Gastrocnemius medialis (tissue), 4 donors: ENCODE results near the gene PROZ. TPM values are rescaled to one million over a fixed set of nuclear protein-coding genes. Genes with fewer than 3 reads are reported as not detected.

Source experiments
- ATAC-seq, 2 donors: fragments of 150-250 bp; one replicate each; pipeline ENCODE4 v1.9.1; 2016
- DNase-seq, 2 donors: peaks; one replicate each; pipeline ENCODE4 v3.0.0-alpha.2; 2019
- H3K27ac ChIP-seq, 4 donors: fragments of 200-600 bp; sonication (generic); 1 replicate in 1 of 4; 2 replicates in 3 of 4; pipeline ENCODE4 v1.5.1; 2016 to 2018; ENCODE audit warnings: mild to moderate bottlenecking in 2 of 4, moderate library complexity in 1 of 4
- H3K27me3 ChIP-seq, 3 donors: fragments of 200-600 bp; sonication (generic) in 2 of 3; 1 replicate in 1 of 3; 2 replicates in 2 of 3; pipeline versions ENCODE4 v1.5.1 to v1.6.0; 2016 to 2019; ENCODE audit warnings: mild to moderate bottlenecking in 1 of 3, moderate library complexity in 1 of 3
- H3K36me3 ChIP-seq, 2 donors: fragments of 200-600 bp; sonication (generic) in 1 of 2; one replicate each; pipeline ENCODE4 v1.5.1; 2017 to 2018
- H3K4me1 ChIP-seq, 2 donors: fragments of 200-600 bp; sonication (generic) in 1 of 2; one replicate each; pipeline ENCODE4 v1.5.1; 2016 to 2017; ENCODE audit warnings: mild to moderate bottlenecking in 2 of 2
- H3K4me3 ChIP-seq, 4 donors: fragments of 200-600 bp; sonication (generic) in 3 of 4; 1 replicate in 1 of 4; 2 replicates in 3 of 4; pipeline ENCODE4 v1.5.1; 2016 to 2019; ENCODE audit warnings: mild to moderate bottlenecking in 2 of 4
- H3K9me3 ChIP-seq, 3 donors: fragments of 200-600 bp; sonication (generic) in 2 of 3; 1 replicate in 1 of 3; 2 replicates in 2 of 3; pipeline ENCODE4 v1.5.1; 2016 to 2019
- POLR2A ChIP-seq, 2 donors: fragments of 450-650 bp; IDR thresholded peaks; one replicate each; pipeline ENCODE4 v1.6.1; 2017; ENCODE audit warnings: antibody characterized with exemption in 2 of 2, mild to moderate bottlenecking in 2 of 2, moderate library complexity in 2 of 2
- in situ Hi-C, 4 donors: fragments of 200-750 bp; cut with MboI; loops; one replicate each; pipeline versions ENCODE4 v1.15.0 to v1.8.0; 2017; ENCODE audit warnings: low sequenced_read_pairs in 4 of 4
- intact Hi-C: fragments of 100-400 bp; cut with DNase I; formaldehyde crosslinking; loops from one replicate; pipeline ENCODE4 v1.15.1; 2023; ENCODE audit warnings: low total_unique reads
- total RNA-seq, 4 donors: library from RNA; depleted of rRNA; stranded (reverse); fragments of >200 nt; gene quantifications; one replicate each; pipeline versions ENCODE4 v1.1.0 to v1.2.3, GENCODE V29; 2016
- TF ChIP-seq, protein P1 (sequence below), 5 experiments: fragments of 450-650 bp in 3 of 5; fragments of 200-600 bp in 2 of 5; sonication (generic) in 2 of 5; IDR thresholded peaks in 4 of 5; conservative IDR thresholded peaks in 1 of 5; 1 replicate in 4 of 5; 2 replicates in 1 of 5; pipeline ENCODE4 v1.5.1; 2016 to 2019; ENCODE audit warnings: antibody characterized with exemption in 5 of 5, mild to moderate bottlenecking in 3 of 5, moderate library complexity in 3 of 5

PROZ gene
- total RNA-seq, 4 donors from 2014 or later, result not detected

DNA sequence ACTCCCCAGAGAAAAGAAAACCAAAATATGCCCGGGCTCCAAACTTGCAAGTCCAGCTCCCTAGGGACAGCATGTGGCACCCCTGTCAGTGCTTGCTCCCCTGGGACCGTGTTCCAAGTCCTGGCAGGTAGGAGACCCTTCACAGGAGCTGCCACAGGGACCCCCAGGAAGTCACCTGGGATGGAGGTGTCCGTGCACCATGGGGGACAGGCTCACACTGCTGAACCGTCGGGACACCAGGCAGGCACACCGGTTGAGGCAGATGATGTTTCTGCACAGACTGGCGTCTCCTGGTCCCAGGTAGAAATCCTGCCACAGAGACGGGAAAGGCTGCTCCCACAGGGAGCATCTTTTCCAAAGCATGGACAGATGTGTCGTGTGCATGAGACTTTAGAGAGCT, 11.7 kb upstream of the PROZ start:
- Histone ChIP-seq H3K36me3 (no peaks in the 10 kb centered on the region), H3K4me1 (no peaks in the 10 kb centered on the region), H3K9me3 (no peaks in the 10 kb centered on the region), H3K4me3 (no peak overlapping the region), H3K27me3 (no peaks in the 10 kb centered on the region), H3K27ac (no peak overlapping the region)
- in situ Hi-C loops (no loop called here), intact Hi-C loops (no loop called here)
- DNase-seq (no peak), ATAC-seq (no peak)
- TF ChIP-seq, protein P1, sequence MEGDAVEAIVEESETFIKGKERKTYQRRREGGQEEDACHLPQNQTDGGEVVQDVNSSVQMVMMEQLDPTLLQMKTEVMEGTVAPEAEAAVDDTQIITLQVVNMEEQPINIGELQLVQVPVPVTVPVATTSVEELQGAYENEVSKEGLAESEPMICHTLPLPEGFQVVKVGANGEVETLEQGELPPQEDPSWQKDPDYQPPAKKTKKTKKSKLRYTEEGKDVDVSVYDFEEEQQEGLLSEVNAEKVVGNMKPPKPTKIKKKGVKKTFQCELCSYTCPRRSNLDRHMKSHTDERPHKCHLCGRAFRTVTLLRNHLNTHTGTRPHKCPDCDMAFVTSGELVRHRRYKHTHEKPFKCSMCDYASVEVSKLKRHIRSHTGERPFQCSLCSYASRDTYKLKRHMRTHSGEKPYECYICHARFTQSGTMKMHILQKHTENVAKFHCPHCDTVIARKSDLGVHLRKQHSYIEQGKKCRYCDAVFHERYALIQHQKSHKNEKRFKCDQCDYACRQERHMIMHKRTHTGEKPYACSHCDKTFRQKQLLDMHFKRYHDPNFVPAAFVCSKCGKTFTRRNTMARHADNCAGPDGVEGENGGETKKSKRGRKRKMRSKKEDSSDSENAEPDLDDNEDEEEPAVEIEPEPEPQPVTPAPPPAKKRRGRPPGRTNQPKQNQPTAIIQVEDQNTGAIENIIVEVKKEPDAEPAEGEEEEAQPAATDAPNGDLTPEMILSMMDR (IDR thresholded peaks at IDR 0.05 in 4 of 5, conservative IDR thresholded peaks at IDR 0.05 in 1 of 5), result no peak
- TF ChIP-seq POLR2A (IDR thresholded peaks at IDR 0.05), result no peak

DNA sequence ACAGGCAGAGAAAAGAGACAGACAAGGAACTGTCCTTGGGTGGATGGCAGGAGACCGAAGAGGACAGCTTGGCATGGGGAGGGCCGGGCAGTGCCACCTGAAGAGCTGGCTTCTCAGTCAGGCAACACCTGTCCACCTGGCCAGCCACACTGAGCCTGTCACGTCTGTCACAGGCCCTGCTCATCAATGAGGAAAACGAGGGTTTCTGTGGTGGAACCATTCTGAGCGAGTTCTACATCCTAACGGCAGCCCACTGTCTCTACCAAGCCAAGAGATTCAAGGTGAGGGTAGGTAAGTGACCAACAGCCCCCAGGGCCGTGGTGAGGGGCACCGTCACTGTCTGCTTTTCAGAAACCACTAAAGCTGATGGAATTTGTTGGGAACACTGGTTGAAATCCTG, 11.2 kb upstream of the PROZ start:
- Histone ChIP-seq H3K36me3 (no peaks in the 10 kb centered on the region), H3K9me3 (no peaks in the 10 kb centered on the region), H3K27ac (no peak overlapping the region), H3K4me3 (no peak overlapping the region), H3K4me1 (peaks cover 0 to 2% of the 10 kb centered on the region in 2 donors), H3K27me3 (no peaks in the 10 kb centered on the region)
- no peak for TF ChIP-seq POLR2A (IDR thresholded peaks at IDR 0.05)
- TF ChIP-seq, protein P1 (IDR thresholded peaks at IDR 0.05 in 4 of 5, conservative IDR thresholded peaks at IDR 0.05 in 1 of 5), result no peak
- no peak for DNase-seq
- in situ Hi-C loops (no loop called here), intact Hi-C loops (no loop called here)
- no peak for ATAC-seq

DNA sequence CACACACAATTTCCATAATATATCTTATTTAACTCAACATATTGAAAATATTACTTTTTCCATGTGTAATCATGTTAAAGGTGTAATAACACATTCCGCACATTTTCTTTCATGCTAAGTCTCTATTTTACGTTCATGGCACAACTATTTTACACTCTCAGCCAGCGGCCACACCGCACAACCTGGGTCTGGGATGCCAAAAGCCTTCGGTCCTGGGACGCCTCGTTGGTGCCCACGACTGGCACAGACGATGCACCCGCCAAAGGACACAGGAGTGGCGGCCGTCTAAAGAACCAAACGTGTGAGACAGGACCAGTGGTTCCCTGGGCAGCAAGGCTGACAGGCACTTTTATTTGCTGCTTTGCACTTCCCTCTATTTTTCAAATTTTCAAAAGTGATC, 10.0 kb upstream of the PROZ start:
- DNase-seq (no peak), ATAC-seq (no peak)
- TF ChIP-seq POLR2A (IDR thresholded peaks at IDR 0.05), result no peak
- TF ChIP-seq, protein P1 (IDR thresholded peaks at IDR 0.05 in 4 of 5, conservative IDR thresholded peaks at IDR 0.05 in 1 of 5), result no peak
- Histone ChIP-seq H3K27ac (no peak overlapping the region), H3K27me3 (no peaks in the 10 kb centered on the region), H3K9me3 (no peaks in the 10 kb centered on the region), H3K4me3 (no peak overlapping the region), H3K4me1 (peaks cover 9 to 10% of the 10 kb centered on the region in 2 donors), H3K36me3 (no peaks in the 10 kb centered on the region)
- intact Hi-C loops (no loop called here), in situ Hi-C loops (no loop called here)

DNA sequence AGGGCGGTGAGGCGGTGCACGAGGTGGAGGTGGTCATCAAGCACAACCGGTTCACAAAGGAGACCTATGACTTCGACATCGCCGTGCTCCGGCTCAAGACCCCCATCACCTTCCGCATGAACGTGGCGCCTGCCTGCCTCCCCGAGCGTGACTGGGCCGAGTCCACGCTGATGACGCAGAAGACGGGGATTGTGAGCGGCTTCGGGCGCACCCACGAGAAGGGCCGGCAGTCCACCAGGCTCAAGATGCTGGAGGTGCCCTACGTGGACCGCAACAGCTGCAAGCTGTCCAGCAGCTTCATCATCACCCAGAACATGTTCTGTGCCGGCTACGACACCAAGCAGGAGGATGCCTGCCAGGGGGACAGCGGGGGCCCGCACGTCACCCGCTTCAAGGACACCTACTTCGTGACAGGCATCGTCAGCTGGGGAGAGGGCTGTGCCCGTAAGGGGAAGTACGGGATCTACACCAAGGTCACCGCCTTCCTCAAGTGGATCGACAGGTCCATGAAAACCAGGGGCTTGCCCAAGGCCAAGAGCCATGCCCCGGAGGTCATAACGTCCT, 9.4 kb upstream of the PROZ start:
- in situ Hi-C loops, result no loop called here
- Histone ChIP-seq H3K27me3 (no peaks in the 10 kb centered on the region), H3K4me3 (no peak overlapping the region), H3K4me1 (peaks cover 9 to 11% of the 10 kb centered on the region in 2 donors), H3K9me3 (no peaks in the 10 kb centered on the region), H3K36me3 (no peaks in the 10 kb centered on the region), H3K27ac (no peak overlapping the region)
- DNase-seq, result no peak
- TF ChIP-seq, protein P1 (IDR thresholded peaks at IDR 0.05 in 4 of 5, conservative IDR thresholded peaks at IDR 0.05 in 1 of 5), result no peak
- no peak for TF ChIP-seq POLR2A (IDR thresholded peaks at IDR 0.05)
- intact Hi-C loops, result no loop called here
- ATAC-seq, result no peak
